ENCODE data around the gene CDCA3. TPM values are rescaled to one million over a fixed set of nuclear protein-coding genes. Genes with fewer than 3 reads are reported as not detected.
A peak's percentile ranks its signal among the peaks of the same experiment; 100 is the strongest.
"Not testable (repeated sequence)": the region's sequence is repeated elsewhere in the genome, so short reads cannot be mapped to it uniquely, and the experiment has no call there.

The CDCA3 gene
- total RNA-seq, 4 donors from 2014 or later = 0.73 to 1.3 (median 0.90) TPM

- H3K27ac ChIP-seq = no peak overlapping the region
- TF ChIP-seq POLR2A (IDR thresholded peaks at IDR 0.05) (no peak), CTCF (IDR thresholded peaks at IDR 0.05) (no peak)
- H3K4me1 ChIP-seq = peaks cover 6 to 17% of the 10 kb centered on the region in 2 donors
- WGBS, 2 donors = 84 to 85% methylated on average over 3 of the region's 3 CpGs
- no peak for DNase-seq
- H3K27me3 ChIP-seq = no peaks in the 10 kb centered on the region
- no peak overlapping the region for H3K4me3 ChIP-seq (replicated peaks in 1 of 3)
- H3K9me3 ChIP-seq = no peaks in the 10 kb centered on the region
- H3K36me3 ChIP-seq = no peaks in the 10 kb centered on the region
- intact Hi-C loops (cut with DNase I) = no loop called here
Observed at GRCh38 chr12:6894321-6894720, 43.2 kb upstream of the CDCA3 start.

DNA sequence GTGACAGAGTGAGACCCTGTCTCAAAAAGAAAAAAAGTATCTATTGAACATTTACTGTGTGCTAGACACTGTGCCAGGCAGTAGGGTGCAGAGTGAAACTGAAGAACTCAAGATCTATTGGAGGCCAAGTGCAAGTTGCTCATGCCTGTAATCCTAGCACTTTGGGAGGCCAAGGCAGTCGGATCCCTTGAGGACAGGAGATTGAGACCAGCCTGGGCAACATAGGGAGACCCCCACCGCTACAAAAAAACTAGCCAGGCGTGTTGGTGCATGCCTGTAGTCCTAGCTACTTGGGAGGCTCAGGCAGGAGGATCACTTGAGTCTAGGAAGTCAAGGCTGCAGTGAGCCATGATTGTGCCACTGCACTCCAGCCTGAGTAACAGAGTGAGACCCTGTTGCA is 41.6 kb upstream of the CDCA3 start:
- DNase-seq; H3K36me3 ChIP-seq; H3K27me3 ChIP-seq; H3K9me3 ChIP-seq; H3K4me3 ChIP-seq (replicated peaks in 1 of 3); H3K27ac ChIP-seq; intact Hi-C loops (cut with DNase I): not testable (repeated sequence)
- H3K4me1 ChIP-seq = peaks cover 6 to 16% of the 10 kb centered on the region in 2 donors
- WGBS, 2 donors = 94 to 95% methylated on average over 3 of the region's 3 CpGs

DNA sequence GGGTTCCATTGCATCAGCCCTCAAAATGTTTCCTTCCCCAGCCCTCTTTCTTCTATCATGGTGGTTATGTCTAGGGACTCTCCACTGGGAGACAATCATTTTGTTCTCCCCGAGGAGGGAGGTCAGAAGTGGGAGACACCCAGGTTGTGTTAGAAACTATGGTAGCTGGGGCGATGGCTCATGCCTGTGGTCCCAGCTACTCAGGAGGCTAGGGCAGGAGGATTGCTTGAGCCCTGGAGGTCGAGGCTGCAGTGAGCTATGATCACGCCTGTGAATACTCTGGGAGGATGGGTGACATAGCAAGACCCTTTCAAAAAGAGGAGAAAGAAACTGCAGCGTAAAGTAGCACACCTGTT is 40.5 kb upstream of the CDCA3 start:
- WGBS, 2 donors = 87 to 91% methylated on average over 5 of the region's 5 CpGs
- intact Hi-C loops (cut with DNase I) = no loop called here
- Histone ChIP-seq H3K9me3 (no peaks in the 10 kb centered on the region), H3K36me3 (no peaks in the 10 kb centered on the region), H3K27ac (peak overlapping the region; percentile 81 to 87 (median 86)), H3K27me3 (no peaks in the 10 kb centered on the region), H3K4me3 (replicated peaks in 1 of 3) (peak overlapping the region in 2 of 3 donors; percentile 29 to 55), H3K4me1 (peaks cover 6 to 23% of the 10 kb centered on the region in 2 donors)
- no peak for DNase-seq
- TF ChIP-seq POLR2A (IDR thresholded peaks at IDR 0.05) (no peak), CTCF (IDR thresholded peaks at IDR 0.05) (no peak)

GRCh38 chr12:6890789-6891645 is 39.9 kb upstream of the CDCA3 start:
- H3K9me3 ChIP-seq = no peaks in the 10 kb centered on the region
- 2 to 6% methylated on average over 16 to 68 of the region's 68 CpGs for WGBS, 2 donors
- no peaks in the 10 kb centered on the region for H3K27me3 ChIP-seq
- TF ChIP-seq POLR2A (IDR thresholded peaks at IDR 0.05) (peak in 1 of 2 donors; percentile 90), CTCF (IDR thresholded peaks at IDR 0.05) (peak; percentile 53 to 97 (median 88))
- H3K36me3 ChIP-seq = no peaks in the 10 kb centered on the region
- intact Hi-C loops (cut with DNase I) = no loop called here
- peaks cover 6 to 23% of the 10 kb centered on the region in 2 donors for H3K4me1 ChIP-seq
- DNase-seq = peak; percentile 98 to 99
- H3K4me3 ChIP-seq (replicated peaks in 1 of 3) = peak overlapping the region in 2 of 3 donors; percentile 29 to 55
- peak overlapping the region; percentile 81 to 99 (median 90) for H3K27ac ChIP-seq

DNA sequence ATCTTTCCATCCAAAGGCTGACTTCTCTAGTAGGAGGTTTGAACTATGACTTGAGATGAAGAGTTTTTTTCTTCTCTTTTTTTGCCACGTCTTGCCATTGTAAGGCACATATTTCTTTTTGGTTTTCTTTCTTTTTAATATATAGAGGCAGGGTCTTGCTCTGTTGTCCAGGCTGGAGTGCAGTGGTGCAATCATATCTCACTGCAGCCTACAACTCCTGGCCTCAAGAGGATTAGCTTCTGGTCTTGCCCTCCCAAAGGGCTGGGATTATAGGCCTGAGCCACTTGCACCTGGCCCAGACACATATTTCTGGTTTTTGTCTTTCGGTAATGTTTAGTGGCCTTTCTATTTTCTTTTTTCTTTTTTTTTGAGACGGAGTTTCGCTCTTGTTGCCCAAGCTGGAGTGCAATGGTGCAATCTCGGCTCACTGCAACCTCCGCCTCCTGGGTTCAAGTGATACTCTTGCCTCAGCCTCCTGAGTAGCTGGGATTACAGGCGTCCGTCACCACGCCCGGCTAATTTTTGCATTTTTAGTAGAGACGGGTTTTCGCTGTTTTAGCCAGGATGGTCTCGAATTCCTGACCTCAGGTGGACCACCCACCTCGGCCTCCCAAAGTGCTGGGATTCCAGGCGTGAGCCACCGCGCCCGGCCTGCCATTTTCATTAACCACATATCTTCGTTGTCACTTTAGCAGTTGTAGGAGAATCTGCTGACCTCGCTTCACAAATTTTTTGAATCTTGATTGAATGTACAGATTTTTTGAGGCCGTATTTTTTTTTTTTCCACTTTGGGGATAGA is 38.9 kb upstream of the CDCA3 start:
- intact Hi-C loops (cut with DNase I); H3K9me3 ChIP-seq; DNase-seq; H3K36me3 ChIP-seq; H3K4me3 ChIP-seq (replicated peaks in 1 of 3); H3K27me3 ChIP-seq: not testable (repeated sequence)
- Histone ChIP-seq H3K27ac (peak overlapping the region; percentile 81 to 99 (median 90)), H3K4me1 (peaks cover 6 to 23% of the 10 kb centered on the region in 2 donors)
- WGBS, 2 donors = 93 to 94% methylated on average over 21 of the region's 21 CpGs

DNA sequence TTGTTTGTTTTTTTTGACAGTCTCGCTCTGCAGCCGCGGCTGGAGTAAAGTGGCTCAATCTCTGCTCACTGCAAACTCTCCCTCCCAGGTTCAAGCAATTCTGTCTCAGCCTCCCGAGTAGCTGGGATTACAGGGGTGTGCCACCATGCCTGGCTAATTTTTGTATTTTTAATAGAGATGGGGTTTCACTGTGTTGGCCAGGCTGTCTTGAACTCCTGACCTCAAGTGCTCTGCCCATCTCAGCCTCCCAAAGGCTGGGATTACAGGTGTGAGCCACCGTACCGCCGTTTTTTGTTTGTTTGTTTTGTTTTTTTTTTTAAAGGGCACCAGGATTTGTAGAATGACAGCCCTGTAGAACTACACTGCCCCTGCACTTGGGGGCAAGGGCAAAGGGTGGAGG is 37.7 kb upstream of the CDCA3 start:
- H3K27me3 ChIP-seq; intact Hi-C loops (cut with DNase I); H3K9me3 ChIP-seq; H3K4me3 ChIP-seq (replicated peaks in 1 of 3); H3K36me3 ChIP-seq; DNase-seq: not testable (repeated sequence)
- Histone ChIP-seq H3K4me1 (peaks cover 6 to 23% of the 10 kb centered on the region in 2 donors), H3K27ac (peak overlapping the region in 1 of 3 donors; percentile 26)
- 79 to 86% methylated on average over 7 of the region's 7 CpGs for WGBS, 2 donors

All from thyroid gland (tissue), 4 donors.